Chondrocyte (in vitro differentiated cells): ENCODE data around the gene CTNND2. TPM values are rescaled to one million over a fixed set of nuclear protein-coding genes. Genes with fewer than 3 reads are reported as not detected.

Experiments
- DNase-seq: peaks from one replicate; pipeline ENCODE4 v3.0.0; 2021; ENCODE audit warnings: mixed read lengths, low spot score
- H3K27ac Mint-ChIP-seq: one replicate; pipeline ENCODE4 v1.8.0; 2021; ENCODE audit warnings: mild to moderate bottlenecking, moderate library complexity, mixed read lengths; ENCODE audit not compliant: unreplicated experiment
- H3K27me3 Mint-ChIP-seq: 2 replicates; pipeline ENCODE4 v1.8.0; 2021; ENCODE audit warnings: low read depth, mixed read lengths
- H3K36me3 Mint-ChIP-seq: 2 replicates; pipeline ENCODE4 v1.8.0; 2021; ENCODE audit warnings: low read depth, mixed read lengths
- H3K4me1 Mint-ChIP-seq: 2 replicates; pipeline ENCODE4 v1.8.0; 2021; ENCODE audit warnings: low read depth, mild to moderate bottlenecking, mixed read lengths
- H3K4me3 Mint-ChIP-seq: one replicate; pipeline ENCODE4 v1.8.0; 2021; ENCODE audit warnings: mild to moderate bottlenecking, moderate library complexity, mixed read lengths; ENCODE audit not compliant: unreplicated experiment
- H3K9me3 Mint-ChIP-seq: 2 replicates; pipeline ENCODE4 v1.8.0; 2021; ENCODE audit warnings: low read depth, mixed read lengths
- CTCF ChIP-seq: fragments of 200-600 bp; sonication (generic); IDR thresholded peaks from 2 replicates; pipeline ENCODE4 v1.5.0; 2021; ENCODE audit warnings: antibody characterized with exemption, mild to moderate bottlenecking, moderate library complexity
- total RNA-seq: library from RNA; stranded (reverse); gene quantifications from 3 replicates; pipeline ENCODE4 v1.2.1, GENCODE V29; 2021

Gene CTNND2
- total RNA-seq, 1 donor from 2014 or later = 2.1 TPM

GRCh38 chr5:11792621-11793020, 111.6 kb downstream of the CTNND2 start:
- H3K27me3 Mint-ChIP-seq = peaks cover 3% of the 10 kb centered on the region
- no peak for DNase-seq
- TF ChIP-seq CTCF = no peak
- H3K27ac Mint-ChIP-seq = no peak overlapping the region
- no peak overlapping the region for H3K4me3 Mint-ChIP-seq
- no peaks in the 10 kb centered on the region for H3K36me3 Mint-ChIP-seq
- peaks cover 4% of the 10 kb centered on the region for H3K9me3 Mint-ChIP-seq
- H3K4me1 Mint-ChIP-seq = no peaks in the 10 kb centered on the region

GRCh38 chr5:11791792-11792191, 112.5 kb downstream of the CTNND2 start:
- Mint-ChIP-seq H3K9me3 (peaks cover 4% of the 10 kb centered on the region), H3K27me3 (peaks cover 3% of the 10 kb centered on the region), H3K36me3 (no peaks in the 10 kb centered on the region), H3K4me3 (no peak overlapping the region), H3K27ac (no peak overlapping the region), H3K4me1 (no peaks in the 10 kb centered on the region)
- no peak for DNase-seq
- no peak for TF ChIP-seq CTCF

- Mint-ChIP-seq H3K9me3 (peaks cover 4% of the 10 kb centered on the region), H3K27ac (no peak overlapping the region), H3K27me3 (peaks cover 3% of the 10 kb centered on the region), H3K36me3 (no peaks in the 10 kb centered on the region), H3K4me1 (no peaks in the 10 kb centered on the region), H3K4me3 (no peak overlapping the region)
- no peak for TF ChIP-seq CTCF
- no peak for DNase-seq
Observed at GRCh38 chr5:11790201-11790600, 114.0 kb downstream of the CTNND2 start.

- Mint-ChIP-seq H3K9me3 (peaks cover 4% of the 10 kb centered on the region), H3K4me1 (no peaks in the 10 kb centered on the region), H3K27ac (no peak overlapping the region), H3K27me3 (peaks cover 3% of the 10 kb centered on the region), H3K4me3 (no peak overlapping the region), H3K36me3 (no peaks in the 10 kb centered on the region)
- TF ChIP-seq CTCF = no peak
- no peak for DNase-seq
Observed at GRCh38 chr5:11785771-11786352, 118.4 kb downstream of the CTNND2 start.

- Mint-ChIP-seq H3K36me3 (no peaks in the 10 kb centered on the region), H3K9me3 (no peaks in the 10 kb centered on the region), H3K27ac (no peak overlapping the region), H3K4me3 (no peak overlapping the region), H3K4me1 (no peaks in the 10 kb centered on the region), H3K27me3 (no peaks in the 10 kb centered on the region)
- no peak for TF ChIP-seq CTCF
- DNase-seq = no peak
Observed at GRCh38 chr5:11780641-11781345, 123.5 kb downstream of the CTNND2 start.
